Activated T-cell treated with anti-CD3 and anti-CD28 coated beads for 48 hours (primary cell): ENCODE measurements around the gene CCDC183.
A peak's percentile ranks its signal among the peaks of the same experiment; 100 is the strongest.
"Not testable (repeated sequence)": the region's sequence is repeated elsewhere in the genome, so short reads cannot be mapped to it uniquely, and the experiment has no call there.

Source experiments
- DNase-seq: peaks from one replicate; pipeline ENCODE4 v3.0.0-alpha.2; 2020; ENCODE audit warnings: low read depth

CCDC183 gene

GRCh38 chr9:136839229-136840139, 43.3 kb downstream of the CCDC183 start:
- no peak for DNase-seq

DNA sequence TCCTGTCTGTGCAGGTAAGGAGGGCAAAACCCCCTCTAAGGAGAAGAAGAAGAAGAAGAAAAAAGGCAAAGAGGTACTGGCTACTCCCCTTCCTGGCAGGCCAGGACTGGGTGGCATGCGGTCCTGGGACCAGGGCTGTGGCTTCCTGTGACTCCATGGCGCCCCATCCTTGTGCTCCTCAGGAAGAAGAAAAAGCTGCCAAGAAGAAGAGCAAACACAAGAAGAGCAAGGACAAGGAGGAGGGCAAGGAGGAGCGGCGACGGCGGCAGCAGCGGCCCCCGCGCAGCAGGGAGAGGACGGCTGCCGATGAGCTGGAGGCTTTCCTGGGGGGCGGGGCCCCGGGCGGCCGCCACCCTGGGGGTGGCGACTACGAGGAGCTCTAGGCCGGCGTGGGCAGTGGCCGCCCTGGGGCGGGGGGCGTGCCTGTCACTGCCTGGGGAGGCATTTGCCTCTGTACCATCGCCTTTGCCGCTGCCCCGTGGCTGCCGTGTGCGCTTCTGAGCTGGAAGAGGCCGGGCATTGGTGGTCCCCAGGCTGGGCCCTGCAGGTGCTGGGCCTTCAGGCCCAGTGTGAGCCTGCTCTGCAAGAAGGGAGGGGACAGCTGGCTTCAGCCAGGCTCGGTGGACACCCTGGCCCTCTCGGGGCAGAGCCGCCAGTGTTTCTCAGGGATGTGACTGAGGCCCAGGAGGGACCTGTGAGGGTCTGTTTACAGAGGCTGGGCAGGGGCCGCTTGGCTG, 44.2 kb downstream of the CCDC183 start:
- no peak for DNase-seq

- DNase-seq, result no peak
Measured at GRCh38 chr9:136840877-136841645, 44.9 kb downstream of the CCDC183 start.

GRCh38 chr9:136841646-136842379, 45.7 kb downstream of the CCDC183 start:
- not testable (repeated sequence) for DNase-seq

GRCh38 chr9:136842380-136842948, 46.3 kb downstream of the CCDC183 start, which contains the start of gene AJM1:
Gene AJM1 (plus strand): TSS chr9:136842478. CDS start chr9:136844415, 1,937 bp downstream.
- DNase-seq, result peak; percentile 81

GRCh38 chr9:136843159-136843800, 47.1 kb downstream of the CCDC183 start:
- not testable (repeated sequence) for DNase-seq

- peak; percentile 55 for DNase-seq
Measured at GRCh38 chr9:136843801-136844740, 47.9 kb downstream of the CCDC183 start.

GRCh38 chr9:136844761-136845464, 48.8 kb downstream of the CCDC183 start:
- peak; percentile 29 for DNase-seq

GRCh38 chr9:136845465-136846260, 49.5 kb downstream of the CCDC183 start:
- no peak for DNase-seq

- DNase-seq, result no peak
Measured at GRCh38 chr9:136846376-136847087, 50.4 kb downstream of the CCDC183 start.

DNA sequence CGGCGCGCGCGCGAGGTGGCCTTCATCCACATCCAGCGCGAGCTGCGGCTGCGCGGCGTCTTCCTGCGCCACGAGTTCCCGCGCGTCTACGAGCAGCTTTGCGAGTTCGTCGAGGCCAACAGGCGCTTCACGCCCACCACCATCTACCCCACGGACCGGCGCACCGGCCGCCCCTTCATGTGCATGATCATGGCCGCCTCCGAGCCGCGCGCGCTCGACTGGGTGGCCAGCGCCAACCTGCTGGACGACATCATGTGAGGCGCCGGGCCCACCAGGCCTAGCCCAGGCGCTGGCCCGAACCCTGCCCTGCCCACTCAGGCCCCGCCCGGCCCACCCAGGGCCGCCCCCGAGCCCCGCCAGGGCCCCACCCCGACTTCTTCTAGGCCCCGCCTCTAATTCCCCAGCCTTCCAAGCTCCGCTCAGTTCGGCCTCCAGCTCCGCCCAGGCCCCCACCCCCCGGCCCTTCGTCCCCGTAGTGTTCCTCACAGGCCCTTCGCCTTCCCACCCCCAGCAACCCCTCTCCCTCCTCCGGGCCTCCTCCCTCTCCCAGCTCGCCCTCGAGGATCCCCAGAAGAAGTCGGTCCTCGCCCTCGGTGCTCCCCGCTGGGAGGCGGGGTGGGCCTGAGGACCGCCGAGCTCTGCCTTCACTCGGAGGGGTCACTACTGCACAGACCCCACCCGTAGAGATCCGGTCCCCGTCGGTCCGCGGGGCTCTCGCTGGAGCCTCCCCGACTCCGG, 51.1 kb downstream of the CCDC183 start:
- DNase-seq, result no peak

- peak; percentile 84 for DNase-seq
Measured at GRCh38 chr9:136847826-136848392, 51.8 kb downstream of the CCDC183 start.

DNA sequence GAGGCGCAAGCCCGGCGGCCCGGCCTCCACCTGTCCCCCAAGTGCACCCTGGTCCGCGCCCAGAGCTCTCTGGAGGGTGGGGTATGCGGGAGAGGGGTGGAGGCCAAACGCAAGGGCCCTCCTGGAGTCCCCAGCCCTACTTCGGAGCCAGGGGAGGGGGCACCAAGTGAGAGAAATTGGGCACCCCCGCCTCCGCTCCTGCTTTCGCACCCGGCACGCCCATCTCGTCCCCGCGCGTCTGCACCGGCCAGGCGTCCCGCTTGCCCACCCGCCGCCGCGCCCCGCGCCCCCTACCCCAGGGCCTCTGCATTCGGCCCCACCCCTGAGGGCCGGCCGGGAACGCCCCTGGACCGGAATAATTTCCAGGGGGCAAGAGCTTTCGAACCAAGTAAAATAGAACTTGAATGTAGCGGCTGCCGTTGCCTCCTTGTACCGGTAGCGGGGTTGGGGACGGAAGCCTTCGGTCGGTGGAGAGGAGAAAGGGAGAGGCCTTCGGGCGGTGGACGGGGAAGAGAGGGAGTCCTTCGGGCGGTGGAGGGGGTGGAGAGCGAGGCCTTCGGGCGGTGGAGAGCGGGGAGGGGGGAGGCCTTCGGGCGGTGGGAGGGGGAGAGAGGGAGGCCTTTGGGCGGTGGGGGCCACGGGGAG, 52.4 kb downstream of the CCDC183 start:
- peak; percentile 39 for DNase-seq

DNA sequence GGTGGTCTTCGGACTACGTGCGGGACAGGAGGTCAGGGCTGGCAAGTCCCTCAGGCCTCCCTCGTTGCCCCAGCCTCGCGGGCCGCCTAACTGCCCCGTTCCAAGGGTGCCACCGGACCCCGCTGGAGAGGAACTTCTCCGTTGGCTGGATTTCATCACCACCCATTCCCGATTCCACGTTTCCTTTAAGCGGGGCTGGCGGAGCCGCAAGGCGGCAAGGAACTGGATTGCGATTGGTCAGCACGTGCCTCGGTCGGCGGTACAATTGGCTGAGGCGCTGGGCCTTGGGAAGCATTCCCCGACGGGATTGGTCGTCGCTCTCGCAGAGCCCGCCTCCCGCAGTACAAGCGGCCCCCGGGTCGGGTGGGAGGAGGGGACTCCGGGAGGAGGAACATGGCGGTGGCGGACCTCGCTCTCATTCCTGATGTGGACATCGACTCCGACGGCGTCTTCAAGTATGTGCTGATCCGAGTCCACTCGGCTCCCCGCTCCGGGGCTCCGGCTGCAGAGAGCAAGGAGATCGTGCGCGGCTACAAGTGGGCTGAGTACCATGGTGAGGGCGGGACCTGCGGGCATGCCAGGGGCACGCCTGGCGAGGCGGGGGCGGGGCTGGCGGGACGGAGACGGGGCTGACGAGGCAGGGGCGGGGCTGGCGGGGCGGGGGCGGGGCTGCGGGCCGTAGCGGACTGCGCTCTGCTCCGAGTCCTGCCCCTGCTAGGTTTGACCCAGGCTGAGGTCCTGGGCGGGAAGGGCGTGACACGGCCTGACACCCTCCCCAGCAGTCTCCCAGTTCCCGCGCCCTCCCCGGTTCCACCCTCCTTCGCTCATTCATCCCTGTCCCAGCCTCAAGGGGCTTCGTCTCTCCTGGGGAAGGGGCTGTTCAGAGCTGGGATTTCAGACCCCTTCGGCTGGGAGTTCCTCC, 53.2 kb downstream of the CCDC183 start, which contains the start of gene PHPT1:
Gene PHPT1 (plus strand): TSS at position 372 of the 922 bp plus-strand sequence. CDS start 22 bp downstream, at position 394.
- DNase-seq, result peak; percentile 95
